ENCODE measurements around the gene NT5DC1.

GRCh38 chr6:116158641-116159040, 58.0 kb downstream of the NT5DC1 start:
- TF ChIP-seq CTCF (IDR thresholded peaks at IDR 0.05; ENCODE audit: borderline replicate concordance, extremely low read depth, low read length, poor library complexity, severe bottlenecking) (no peak), EZH2 (IDR thresholded peaks at IDR 0.05; ENCODE audit: borderline replicate concordance, low read depth, low read length, severe bottlenecking) (no peak)
